Endothelial cell (in vitro differentiated cells): ENCODE results near the gene IMPDH1. TPM values are rescaled to one million over a fixed set of nuclear protein-coding genes. Genes with fewer than 3 reads are reported as not detected.

Source experiments
- DNase-seq: peaks from one replicate; pipeline ENCODE4 v3.0.0; 2021; ENCODE audit warnings: low spot score
- H3K27ac Mint-ChIP-seq: one replicate; pipeline ENCODE4 v1.8.0; 2021; ENCODE audit warnings: mixed read lengths, inconsistent platforms; ENCODE audit not compliant: unreplicated experiment
- H3K27me3 Mint-ChIP-seq: one replicate; pipeline ENCODE4 v1.8.0; 2021; ENCODE audit warnings: mild to moderate bottlenecking, moderate library complexity, mixed read lengths, inconsistent platforms; ENCODE audit not compliant: unreplicated experiment
- H3K36me3 Mint-ChIP-seq: one replicate; pipeline ENCODE4 v1.8.0; 2021; ENCODE audit warnings: mild to moderate bottlenecking, low read depth, mixed read lengths, inconsistent platforms; ENCODE audit not compliant: unreplicated experiment
- H3K4me1 Mint-ChIP-seq: one replicate; pipeline ENCODE4 v1.8.0; 2021; ENCODE audit warnings: mild to moderate bottlenecking, mixed read lengths, inconsistent platforms; ENCODE audit not compliant: unreplicated experiment
- H3K4me3 Mint-ChIP-seq: one replicate; pipeline ENCODE4 v1.8.0; 2021; ENCODE audit warnings: mild to moderate bottlenecking, mixed read lengths, inconsistent platforms; ENCODE audit not compliant: unreplicated experiment
- H3K9me3 Mint-ChIP-seq: one replicate; pipeline ENCODE4 v1.8.0; 2021; ENCODE audit warnings: mixed read lengths, inconsistent platforms; ENCODE audit not compliant: unreplicated experiment
- total RNA-seq: library from RNA; stranded (reverse); fragmentation: NEBNext Ultra II Directional; extraction: Animal tissue kit (Norgen Biotek cat#: 25700); gene quantifications from one replicate; pipeline ENCODE4 v1.2.1, GENCODE V29; 2021; ENCODE audit not compliant: unreplicated experiment
- TF ChIP-seq, protein P1 (sequence below): fragments of 200-600 bp; sonication (generic); IDR thresholded peaks from one replicate; pipeline ENCODE4 v1.5.0; 2021; ENCODE audit warnings: antibody characterized with exemption; ENCODE audit not compliant: unreplicated experiment

IMPDH1 gene
- total RNA-seq, 1 donor from 2014 or later = 7.5 TPM

DNA sequence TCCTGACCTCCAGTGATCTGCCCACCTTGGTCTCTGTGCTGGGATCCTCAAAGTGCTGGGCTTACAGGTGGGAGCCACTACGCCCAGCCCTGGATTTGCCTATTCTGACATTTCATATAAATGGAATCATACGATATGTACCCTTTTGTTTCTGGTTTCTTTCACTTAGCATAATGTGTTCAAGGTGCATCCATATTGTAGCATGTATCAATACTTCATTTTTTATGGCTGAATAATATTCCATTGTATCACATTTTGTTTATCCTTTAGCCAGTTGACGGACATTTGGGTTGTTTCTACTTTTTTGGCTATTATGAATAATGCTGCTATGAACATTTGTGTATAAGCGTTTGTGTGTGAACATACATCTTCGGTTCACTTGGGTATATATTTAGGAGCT, 41.1 kb upstream of the IMPDH1 start:
- Mint-ChIP-seq H3K4me1 (peaks cover 14% of the 10 kb centered on the region), H3K4me3 (no peak overlapping the region), H3K36me3 (no peaks in the 10 kb centered on the region), H3K27ac (no peak overlapping the region), H3K9me3 (no peaks in the 10 kb centered on the region), H3K27me3 (peaks cover 7% of the 10 kb centered on the region)
- no peak for DNase-seq
- TF ChIP-seq, protein P1, sequence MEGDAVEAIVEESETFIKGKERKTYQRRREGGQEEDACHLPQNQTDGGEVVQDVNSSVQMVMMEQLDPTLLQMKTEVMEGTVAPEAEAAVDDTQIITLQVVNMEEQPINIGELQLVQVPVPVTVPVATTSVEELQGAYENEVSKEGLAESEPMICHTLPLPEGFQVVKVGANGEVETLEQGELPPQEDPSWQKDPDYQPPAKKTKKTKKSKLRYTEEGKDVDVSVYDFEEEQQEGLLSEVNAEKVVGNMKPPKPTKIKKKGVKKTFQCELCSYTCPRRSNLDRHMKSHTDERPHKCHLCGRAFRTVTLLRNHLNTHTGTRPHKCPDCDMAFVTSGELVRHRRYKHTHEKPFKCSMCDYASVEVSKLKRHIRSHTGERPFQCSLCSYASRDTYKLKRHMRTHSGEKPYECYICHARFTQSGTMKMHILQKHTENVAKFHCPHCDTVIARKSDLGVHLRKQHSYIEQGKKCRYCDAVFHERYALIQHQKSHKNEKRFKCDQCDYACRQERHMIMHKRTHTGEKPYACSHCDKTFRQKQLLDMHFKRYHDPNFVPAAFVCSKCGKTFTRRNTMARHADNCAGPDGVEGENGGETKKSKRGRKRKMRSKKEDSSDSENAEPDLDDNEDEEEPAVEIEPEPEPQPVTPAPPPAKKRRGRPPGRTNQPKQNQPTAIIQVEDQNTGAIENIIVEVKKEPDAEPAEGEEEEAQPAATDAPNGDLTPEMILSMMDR = no peak

DNA sequence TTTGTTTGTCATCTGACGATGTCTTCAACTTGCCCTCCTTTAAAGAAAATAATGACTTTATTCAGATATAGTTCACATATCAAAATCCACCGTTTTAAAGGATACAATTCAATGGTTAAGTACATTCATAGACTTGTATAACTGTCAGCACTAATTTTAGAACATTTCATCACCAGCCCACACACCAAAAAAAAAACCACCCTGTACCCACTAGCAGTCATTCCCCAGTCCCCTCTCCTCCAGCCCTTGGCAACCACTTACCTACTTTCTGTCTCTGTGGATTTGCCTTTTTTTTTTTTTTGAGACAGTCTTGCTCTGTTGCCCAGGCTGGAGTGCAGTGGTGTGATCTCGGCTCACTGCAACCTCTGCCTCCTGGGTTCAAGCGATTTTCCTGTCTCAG, 40.6 kb upstream of the IMPDH1 start:
- TF ChIP-seq, protein P1 = no peak
- Mint-ChIP-seq H3K9me3 (no peaks in the 10 kb centered on the region), H3K36me3 (no peaks in the 10 kb centered on the region), H3K4me3 (no peak overlapping the region), H3K27ac (no peak overlapping the region), H3K27me3 (peaks cover 7% of the 10 kb centered on the region), H3K4me1 (peaks cover 13% of the 10 kb centered on the region)
- no peak for DNase-seq

DNA sequence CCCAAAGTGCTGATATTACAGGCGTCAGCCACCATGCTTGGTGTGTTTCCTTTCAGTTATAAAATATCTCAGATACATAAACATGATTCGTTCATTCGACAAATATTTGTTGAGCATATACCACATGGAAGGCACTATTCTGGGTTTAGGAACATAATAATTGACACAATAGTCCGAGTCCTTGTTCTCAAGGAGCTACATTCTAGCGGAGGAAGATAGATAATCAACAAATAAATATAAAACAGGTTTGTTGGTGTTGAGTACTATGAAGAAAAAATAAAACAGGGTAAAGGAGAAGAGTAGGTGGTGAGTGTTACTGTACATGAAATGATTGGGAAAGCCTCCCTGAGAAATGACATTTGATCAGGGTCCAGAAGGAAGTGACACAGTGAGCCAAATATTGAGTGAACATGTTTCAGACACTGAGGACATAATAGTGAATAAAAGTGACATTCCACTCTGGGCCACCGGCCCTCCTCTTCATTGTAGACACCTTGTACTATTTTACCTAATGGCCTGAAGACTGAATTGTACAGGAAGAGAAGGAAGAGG, 39.0 kb upstream of the IMPDH1 start:
- H3K27me3 Mint-ChIP-seq = peaks cover 5% of the 10 kb centered on the region
- TF ChIP-seq, protein P1 = no peak
- no peaks in the 10 kb centered on the region for H3K4me1 Mint-ChIP-seq
- no peak overlapping the region for H3K4me3 Mint-ChIP-seq
- no peak for DNase-seq
- H3K9me3 Mint-ChIP-seq = no peaks in the 10 kb centered on the region
- H3K27ac Mint-ChIP-seq = no peak overlapping the region
- H3K36me3 Mint-ChIP-seq = no peaks in the 10 kb centered on the region

DNA sequence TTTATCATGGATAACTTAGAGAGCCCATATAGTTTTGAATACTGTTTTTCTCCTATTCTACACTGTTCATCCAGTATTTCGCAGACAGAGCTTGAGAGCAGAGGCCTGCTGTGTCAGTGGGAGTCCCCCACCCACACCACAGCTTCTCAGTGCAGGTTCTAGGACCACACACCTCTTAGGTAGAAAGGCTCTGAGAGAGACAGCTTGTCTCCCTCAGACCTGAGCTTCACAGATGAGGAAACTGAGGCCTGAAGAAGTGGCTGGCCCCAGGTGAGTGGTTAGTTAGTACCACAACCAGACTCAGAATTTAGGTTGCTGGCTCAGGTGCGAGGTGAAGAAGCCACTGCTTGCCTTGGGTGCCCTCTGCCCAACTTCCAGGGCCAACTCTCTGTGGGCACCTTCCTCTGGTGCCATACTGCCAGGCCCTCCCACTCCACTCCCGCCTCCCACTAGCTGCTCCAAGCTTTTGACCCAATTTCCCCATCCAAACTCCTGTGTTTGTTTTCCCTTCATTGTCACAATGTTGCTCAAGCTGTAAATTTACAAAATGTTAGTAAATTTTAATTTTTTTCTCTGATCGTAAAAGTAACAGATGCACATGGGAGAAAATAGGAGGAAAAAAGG, 38.3 kb upstream of the IMPDH1 start:
- TF ChIP-seq, protein P1 = no peak
- H3K4me3 Mint-ChIP-seq = no peak overlapping the region
- H3K27me3 Mint-ChIP-seq = peaks cover 5% of the 10 kb centered on the region
- H3K36me3 Mint-ChIP-seq = no peaks in the 10 kb centered on the region
- peaks cover 3% of the 10 kb centered on the region for H3K4me1 Mint-ChIP-seq
- no peak for DNase-seq
- H3K9me3 Mint-ChIP-seq = no peaks in the 10 kb centered on the region
- H3K27ac Mint-ChIP-seq = no peak overlapping the region

DNA sequence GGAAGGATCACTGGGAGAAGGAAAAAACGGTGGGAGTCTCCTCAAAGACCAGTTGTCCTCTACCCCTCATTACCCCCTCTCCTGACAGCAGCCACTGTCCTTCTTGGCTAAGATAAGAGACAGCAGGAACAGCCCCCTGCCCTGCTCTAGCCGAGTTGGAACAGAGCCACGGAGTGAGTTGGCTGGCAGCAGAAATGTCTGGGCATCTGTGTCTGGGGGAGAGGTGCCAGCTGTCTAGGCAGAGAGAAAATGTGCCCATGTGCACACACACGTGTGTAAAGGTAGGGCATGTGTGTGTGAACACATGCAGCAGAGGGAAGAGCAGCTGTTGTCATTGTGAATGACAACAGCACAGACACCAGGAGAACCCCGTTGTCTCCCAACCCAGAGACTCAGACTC, 36.5 kb upstream of the IMPDH1 start:
- H3K36me3 Mint-ChIP-seq = no peaks in the 10 kb centered on the region

More for the DNA sequence above, 36.5 kb upstream of the IMPDH1 start:
- Mint-ChIP-seq H3K9me3 (no peaks in the 10 kb centered on the region), H3K4me1 (peaks cover 3% of the 10 kb centered on the region), H3K27ac (no peak overlapping the region), H3K4me3 (no peak overlapping the region), H3K27me3 (no peaks in the 10 kb centered on the region)
- TF ChIP-seq, protein P1 = no peak
- DNase-seq = no peak
